Amniotic stem cell (primary cell): Measurements from ENCODE around the gene CTU1.
A peak's percentile ranks its signal among the peaks of the same experiment; 100 is the strongest.
"Not testable (repeated sequence)": the region's sequence is repeated elsewhere in the genome, so short reads cannot be mapped to it uniquely, and the experiment has no call there.

ENCODE experiments used
- DNase-seq: peaks from one replicate; lab custom pipeline; 2025; lab: John Stamatoyannopoulos, UW

CTU1 gene

DNA sequence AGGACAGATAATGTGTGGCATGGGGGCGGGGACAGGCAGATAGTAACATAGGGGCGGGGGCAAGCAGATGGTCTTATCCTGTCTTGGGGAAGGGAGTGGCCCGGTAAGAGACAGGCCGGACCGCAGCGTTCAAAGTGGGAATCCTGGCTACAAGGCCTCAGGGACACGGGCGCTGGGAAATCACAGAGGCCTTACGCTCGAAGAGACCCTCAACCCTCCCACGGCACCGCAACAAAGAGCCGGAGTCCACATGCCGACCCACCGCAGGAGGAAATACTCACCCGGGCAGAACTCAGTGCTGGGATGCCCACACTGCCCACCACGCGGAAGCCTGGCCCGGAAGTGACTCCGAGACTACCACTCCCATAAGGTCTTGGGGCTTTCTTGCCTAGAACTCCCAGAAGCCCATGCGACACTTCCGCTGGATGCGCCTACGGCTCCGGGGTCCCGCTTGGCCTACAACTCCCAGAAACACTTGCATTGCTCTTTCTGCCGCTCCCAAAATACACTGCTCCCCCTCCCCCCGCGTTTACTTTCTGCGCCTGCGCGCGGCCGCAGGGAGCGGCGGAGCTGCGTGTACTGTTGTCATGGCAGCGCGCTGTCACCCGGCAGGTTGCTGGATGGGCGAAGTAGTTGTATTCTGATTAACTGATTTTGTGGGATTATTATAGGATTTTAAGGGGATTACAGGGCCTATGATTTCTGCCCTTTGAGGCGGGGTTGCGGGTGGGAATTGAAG lies at the start of gene CTU1:
Gene CTU1, minus strand, starts transcription at position 344 of the 739 bp plus-strand sequence. CDS start 3,840 bp downstream, outside the sequence.
- peak; percentile 98 for DNase-seq

DNA sequence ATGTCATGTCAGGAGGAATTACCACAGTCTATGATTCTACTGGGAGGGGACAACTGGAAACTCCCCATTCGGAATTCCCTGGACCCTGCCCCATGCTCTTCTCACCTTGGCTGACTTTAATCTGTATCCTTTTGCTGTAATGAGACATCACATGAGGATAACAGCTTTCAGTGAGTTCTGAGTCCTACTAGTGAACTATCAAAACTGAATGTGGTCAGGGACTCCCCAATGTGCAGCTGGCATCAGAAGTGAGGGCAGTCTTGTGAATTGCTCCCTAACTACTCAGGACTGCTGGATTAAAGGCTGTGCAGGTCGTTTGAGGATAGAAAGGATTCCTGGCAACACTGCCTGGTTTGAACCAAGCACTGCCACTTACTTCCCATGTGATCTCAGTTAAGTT lies 49.1 kb upstream of the CTU1 start:
- no peak for DNase-seq

DNA sequence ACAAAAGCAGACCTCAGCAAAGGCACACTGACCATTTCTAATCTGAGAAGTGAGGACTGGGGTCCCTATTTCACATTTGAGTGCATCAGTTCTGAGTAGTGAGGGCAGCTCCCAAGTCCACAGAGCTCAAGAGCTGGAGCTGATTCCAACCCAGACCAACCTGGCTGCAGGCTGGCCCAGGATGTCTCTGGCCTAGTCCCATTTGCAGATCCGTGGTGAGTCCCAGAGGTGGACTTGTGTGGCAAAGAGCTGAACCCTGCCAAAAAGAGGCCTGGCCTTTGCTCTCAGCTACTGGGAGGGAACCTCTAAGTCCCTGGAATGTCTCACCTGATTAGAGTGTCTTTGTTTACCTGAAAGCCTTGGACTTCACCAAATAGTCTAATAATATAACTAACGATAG lies 48.5 kb upstream of the CTU1 start:
- DNase-seq = no peak

DNA sequence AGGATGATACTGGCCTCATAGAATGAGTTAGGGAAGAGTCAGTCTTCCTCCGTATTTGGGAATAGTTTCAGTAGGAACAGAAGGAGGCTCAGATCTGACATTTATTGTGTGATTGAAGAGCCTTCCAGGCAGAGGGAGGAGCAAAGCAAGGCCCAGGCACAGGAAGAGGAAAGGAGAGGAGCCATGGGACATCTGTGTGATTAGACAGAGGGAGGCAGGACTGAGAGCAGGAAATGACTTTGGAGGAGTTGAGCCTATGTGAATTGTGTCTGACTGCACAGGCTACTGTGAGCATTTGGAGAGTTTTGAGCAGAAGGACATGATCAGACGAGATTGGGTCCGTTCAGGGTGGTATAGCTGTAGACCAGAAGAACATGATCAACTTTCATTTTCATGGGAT lies 42.4 kb upstream of the CTU1 start:
- DNase-seq = no peak

DNA sequence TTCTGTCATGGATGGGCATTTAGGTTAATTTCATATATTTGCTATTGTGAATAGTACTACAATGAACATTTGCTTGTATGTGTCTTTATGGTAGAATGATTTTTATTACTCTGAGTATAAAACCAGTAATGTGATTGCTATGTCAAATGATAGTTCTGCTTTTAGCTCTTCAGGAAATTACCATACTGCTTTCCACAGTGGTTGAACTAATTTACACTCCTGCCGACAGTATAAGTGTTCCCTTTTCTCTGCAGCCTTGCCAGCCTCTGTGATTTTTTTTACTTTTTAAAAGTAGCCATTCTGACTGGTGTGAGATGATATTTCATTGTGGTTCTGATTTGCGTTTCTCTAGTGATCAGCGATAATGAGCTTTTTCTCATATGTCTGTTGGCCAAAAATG lies 40.4 kb upstream of the CTU1 start:
- DNase-seq = no peak

DNA sequence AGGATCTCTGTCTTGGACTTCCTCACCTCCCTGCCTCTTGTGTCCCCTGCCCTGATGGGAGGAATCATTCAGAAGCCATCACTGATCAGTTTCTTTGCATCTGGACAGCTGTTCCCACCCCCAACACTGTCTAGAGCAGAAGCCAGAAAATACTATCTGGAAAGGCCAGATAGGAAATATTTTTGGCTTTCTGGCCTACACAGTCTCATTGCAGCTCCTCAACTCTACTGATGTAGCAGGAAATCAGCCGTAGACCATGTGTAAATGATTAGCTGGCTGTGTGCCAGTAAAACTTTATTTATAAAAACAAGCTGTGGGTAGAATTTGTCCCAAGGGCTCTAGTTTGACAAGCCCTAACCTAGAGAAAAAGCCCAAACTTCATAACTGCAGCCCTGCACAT lies 39.5 kb upstream of the CTU1 start:
- no peak for DNase-seq

DNA sequence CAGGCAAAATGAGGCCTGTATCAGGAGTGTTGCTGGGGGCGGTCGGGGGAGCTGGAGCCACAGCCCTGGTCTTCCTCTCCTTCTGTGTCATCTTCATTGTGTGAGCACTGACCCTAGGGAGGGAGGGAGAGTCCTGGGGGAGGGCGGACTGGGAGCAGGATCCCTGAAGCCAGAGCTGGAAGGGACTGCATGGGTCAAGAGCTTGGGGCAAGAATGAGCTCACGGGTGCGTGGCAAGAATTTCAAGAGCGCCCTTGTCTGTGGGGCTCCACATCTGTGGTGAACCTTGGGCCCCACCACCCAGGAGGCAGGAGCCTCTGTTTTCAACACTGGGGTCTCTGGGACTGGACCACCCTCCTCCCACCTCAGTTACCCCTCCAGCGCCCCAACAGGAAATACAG lies 38.5 kb upstream of the CTU1 start:
- no peak for DNase-seq

DNA sequence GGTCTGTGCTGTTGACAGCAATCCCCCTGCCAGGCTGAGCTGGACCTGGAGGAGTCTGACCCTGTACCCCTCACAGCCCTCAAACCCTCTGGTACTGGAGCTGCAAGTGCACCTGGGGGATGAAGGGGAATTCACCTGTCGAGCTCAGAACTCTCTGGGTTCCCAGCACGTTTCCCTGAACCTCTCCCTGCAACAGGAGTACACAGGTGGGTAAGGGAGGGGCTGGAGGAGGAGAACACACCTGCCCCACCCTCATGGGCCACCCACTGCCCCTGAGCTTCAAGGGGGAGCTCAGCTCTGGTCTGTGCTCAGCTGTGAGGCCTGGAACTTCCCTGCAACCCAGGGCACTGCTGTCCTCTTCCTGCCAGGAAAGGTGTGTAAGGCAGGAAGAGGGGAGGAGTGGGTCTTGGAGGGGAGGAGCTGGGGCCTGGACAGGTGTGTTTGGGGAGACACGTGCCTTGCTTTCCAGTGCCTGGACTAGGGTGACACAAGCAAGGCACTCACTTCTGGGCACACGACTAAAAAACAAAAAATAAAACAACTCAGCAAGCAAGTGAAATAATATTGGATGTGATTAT lies 37.8 kb upstream of the CTU1 start:
- no peak for DNase-seq

DNA sequence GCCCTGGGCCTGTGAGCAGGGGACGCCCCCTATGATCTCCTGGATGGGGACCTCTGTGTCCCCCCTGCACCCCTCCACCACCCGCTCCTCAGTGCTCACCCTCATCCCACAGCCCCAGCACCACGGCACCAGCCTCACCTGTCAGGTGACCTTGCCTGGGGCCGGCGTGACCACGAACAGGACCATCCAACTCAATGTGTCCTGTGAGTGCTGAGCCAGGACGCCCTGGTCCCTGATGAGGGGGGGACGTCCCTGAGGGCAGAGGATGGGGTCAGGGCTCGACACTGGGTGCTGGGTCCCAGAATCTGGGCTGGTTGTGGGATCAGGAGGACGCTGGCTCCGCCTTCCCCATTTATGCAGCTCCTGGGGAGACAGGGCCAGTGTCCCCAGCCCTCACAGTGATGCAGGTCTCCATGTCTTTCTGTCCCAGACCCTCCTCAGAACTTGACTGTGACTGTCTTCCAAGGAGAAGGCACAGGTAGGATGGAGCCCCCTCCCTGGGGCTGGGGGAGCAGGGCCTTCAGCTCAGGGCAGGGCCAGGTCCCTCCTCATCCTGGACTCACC lies 36.4 kb upstream of the CTU1 start:
- no peak for DNase-seq

DNA sequence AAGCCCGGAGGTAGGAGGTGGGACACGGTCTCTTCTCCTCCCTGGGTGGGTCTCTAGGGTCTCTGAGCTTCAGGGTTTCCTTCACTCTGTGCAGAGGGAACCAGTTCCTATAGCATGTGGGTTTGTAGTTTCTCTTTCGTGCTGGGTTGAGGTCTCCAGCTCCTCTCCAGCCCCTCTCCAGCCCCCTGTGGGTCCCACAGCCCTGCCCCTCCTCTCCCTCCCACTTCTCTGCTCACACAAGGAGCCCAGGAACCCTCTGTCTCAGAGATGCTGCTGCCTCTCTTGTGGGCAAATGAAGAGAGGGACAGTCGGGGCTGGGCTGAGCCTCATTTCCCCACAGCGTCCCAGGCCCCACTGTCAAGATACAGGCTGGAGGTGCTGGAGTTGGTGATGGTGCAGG lies 35.3 kb upstream of the CTU1 start:
- no peak for DNase-seq

DNA sequence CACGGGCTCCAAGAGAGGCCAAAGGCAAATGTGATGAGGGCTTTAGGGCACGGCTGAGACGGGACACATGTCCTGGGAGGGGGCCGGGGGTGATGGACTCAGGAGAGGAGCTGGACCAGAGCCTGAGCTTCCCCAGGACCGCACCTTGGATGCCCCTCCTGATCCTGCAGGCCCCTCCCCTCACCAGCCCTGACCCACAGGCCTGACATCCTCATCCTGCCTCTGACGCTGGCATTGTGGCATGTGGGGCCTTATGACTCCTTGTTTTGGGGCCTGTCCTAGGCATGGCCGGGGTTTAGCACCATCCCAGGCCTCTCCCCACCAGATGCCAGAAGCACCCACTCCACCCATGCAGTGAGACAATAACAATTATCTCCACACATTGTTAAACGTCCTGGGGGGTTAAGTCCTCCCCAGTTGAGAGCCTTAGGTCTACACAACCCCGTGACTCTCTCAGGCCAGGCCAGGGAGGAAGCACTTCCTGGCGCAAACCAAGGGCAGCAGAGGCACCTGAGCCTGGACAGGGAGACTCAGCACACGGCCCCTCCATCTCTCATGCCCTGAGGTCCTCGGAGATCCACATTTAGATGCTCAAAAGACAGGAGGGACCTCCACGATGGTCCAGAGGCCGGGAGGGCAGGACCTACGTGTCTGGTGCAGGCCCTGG lies 34.7 kb upstream of the CTU1 start:
- not testable (repeated sequence) for DNase-seq

DNA sequence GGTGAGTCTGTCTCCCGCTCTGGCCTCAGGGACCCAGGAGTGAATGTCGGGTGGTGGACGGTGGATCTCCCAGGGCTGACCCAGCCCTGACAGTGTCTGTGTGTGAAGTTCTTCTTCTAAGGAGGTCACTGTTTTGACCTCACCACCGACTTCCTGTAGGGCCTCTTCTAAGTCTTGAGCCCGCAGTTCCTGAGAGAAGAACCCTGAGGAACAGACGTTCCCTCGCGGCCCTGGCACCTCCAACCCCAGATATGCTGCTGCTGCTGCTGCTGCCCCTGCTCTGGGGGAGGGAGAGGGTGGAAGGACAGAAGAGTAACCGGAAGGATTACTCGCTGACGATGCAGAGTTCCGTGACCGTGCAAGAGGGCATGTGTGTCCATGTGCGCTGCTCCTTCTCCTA lies 33.9 kb upstream of the CTU1 start, which contains the start of gene SIGLEC7:
Gene SIGLEC7, plus strand, starts transcription at position 183 of the 400 bp plus-strand sequence. Its CDS starts 69 bp downstream, at position 252.
- no peak for DNase-seq

DNA sequence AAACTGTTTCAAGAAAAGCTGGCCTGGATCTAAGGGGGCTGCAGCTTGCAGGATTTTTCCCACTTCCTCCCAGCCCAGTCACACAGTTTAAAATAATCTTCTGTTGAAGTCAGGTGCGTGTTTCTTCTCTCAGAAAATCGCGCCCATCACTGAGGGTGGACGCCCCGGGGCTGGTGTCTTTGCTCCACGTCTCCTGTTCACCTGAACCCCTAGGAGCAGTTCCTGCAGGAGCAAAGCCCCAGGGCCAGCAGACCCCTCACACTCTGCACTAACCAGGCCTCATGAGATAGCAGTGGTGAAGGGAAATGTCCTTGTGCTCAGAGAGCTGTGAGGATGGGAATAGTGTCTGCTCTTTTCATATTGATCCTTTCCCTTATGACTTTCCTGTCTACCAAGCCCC lies 33.0 kb upstream of the CTU1 start:
- no peak for DNase-seq

DNA sequence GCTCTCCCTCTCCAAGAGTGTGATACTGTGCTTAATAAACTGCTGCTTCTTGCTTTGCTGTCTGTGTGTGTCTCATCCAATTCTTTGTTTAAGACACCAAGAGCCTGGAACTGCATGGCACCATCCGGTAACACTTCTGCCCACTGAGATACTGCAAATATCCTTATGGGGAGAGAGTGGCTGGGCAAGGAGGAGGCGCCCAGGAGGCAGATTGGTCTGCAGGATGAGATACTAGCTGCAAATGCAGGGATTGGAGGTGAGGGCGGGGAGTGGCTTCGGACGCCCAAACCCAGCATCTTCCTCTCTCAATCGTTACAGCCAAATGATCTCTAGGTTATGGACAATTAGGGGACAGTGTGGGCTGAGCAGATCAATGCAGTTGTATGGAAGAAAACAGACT lies 32.2 kb upstream of the CTU1 start:
- DNase-seq = no peak

DNA sequence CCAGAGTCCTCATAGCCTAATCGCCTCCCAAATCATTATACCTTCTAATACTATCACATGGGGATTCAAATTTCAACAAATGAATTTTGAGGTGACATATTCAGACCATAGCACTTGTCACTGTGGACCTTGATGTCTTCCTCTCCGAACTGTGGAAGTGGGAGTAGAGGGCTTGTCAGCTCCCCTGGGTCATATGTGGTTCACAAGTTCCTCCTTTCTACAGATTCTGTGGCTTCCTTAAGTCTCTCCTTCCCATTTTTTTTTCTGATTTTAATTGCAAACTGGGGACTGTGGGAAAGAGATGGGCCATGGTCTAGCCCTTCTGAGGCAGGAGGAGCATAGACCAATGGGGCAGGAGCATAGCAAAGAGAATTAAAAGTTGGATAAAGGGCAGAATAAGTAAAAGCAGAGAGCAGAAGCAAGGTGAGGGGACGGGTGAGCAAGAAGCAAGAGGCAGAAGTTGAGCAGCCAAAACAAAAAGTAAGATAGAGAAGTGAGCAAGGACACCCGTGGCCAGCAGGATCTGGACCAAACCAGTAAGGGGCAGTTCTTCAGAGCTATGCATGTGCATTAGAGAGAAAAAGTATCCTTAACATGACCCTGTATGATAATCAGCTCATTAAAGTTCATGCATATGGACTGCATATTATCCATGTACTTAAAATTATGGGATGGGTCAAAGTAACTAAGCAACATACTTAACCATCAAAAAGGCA lies 31.2 kb upstream of the CTU1 start:
- no peak for DNase-seq

DNA sequence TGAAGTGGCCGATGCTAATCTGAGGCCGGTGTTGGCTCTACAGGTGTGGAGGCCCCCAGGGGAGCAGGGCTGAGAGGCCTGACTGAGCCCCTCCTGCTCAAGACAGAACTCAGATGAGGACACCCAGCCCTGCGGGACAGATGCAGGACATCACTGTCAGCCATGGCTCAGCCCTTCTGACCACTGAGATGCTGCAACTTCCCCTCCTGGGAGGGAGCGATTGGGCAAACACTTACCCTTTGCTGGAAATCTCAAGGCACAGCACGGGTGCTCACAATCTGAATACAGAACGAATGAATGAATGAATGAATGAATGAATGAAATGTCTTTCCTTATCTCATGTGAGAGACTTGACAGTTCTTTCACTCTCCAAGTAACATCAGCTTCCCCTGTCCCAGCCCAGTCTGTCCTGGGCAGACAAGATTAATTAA lies 30.4 kb upstream of the CTU1 start:
- no peak for DNase-seq

DNA sequence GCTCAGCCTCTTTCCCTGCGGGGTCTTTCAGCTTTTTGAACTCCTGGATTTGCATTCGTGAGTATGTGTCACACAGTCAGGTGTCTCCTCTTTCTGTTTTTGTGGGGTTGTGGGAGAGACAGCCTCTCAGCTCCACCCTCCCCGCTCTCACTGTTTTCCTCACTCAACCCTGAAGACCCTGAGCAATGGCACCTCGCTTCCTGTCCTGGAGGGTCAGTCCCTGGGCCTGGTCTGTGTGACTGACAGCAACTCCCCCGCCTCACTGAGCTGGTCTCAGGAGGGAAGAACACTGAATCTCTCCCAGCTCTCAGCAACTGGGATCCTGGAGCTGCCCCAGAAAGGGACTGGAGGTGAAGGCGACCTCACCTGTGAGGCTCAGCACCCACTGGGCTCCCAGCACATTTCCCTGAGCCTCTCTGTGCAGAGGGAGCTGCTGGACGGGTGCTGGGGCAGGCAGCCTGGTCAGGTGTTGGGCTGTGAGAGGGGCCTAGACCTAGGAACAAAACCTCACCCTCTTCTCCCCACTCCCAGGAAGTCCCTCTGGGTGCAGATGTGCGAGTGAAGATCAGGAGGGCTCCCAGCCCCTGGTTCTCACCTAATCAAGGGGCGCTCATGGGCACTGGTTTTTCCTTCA lies 29.7 kb upstream of the CTU1 start:
- no peak for DNase-seq

DNA sequence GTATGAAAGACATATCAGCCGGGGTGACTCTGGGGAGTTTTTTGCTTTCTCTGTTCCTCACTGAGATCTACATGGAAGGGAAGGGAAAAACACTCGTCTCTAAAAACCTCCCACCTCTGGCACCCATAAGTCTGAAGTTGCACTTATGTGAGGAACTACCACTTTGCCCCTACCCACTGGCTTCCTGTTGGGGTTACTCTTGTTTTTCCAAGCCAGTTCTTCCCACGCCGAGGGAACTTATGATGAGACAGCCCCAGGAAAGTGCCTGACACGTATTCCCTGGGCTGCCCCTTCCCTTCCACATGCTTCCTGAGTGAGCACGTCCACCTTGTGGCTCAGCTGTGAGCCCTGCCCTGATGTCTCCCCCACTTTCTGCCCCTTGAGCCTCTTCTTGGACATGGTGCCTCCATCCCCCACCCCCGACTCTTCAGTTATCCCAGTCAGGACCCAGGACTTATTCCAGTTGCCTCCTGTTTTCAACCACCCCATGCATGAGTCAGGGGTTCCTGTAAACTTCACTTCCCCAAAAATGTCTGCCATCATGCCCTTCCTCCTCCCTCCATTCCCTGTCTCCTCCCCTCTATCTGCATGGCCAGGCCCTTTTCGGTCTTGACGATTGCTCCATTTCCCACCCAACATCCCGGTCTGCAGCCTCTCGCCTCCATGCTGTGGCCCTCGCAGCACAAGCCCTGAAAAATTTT lies 28.8 kb upstream of the CTU1 start:
- no peak for DNase-seq

DNA sequence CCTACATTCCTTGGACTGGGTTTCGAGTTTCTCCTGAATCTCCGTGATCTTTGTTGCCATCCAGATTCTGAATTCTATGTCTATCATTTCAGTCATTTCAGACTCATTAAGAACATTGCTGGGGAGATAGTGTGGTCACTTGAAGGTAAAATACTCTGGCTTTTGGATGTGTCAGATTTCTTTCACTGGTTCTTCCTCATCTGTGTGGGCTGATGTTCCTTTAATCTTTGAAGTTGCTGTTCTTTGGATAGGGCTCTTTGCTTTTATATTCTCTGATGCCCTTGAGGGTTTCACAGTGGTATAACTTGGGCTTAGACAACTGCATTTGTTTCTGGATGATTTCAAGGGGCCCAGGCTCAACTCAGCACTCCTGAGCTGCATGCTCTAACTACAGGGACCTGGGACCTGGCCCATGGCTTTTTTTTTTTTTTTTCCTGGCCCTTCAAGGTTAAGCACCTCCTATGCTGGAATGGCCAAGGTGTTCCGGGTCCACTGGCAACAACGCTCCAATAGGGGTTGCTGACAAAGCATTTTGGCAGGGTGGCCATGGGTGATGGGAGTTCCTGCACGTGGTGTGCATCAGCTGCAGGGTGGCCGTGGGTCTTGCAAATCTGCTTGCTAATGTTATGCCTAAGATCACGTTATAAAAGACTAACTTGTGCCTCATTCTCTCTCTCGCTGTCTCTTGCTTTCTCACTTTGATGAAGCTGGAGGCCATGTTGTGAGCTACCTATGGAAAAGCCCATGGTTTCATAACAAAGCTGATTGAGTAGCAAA lies 28.0 kb upstream of the CTU1 start:
- no peak for DNase-seq

DNA sequence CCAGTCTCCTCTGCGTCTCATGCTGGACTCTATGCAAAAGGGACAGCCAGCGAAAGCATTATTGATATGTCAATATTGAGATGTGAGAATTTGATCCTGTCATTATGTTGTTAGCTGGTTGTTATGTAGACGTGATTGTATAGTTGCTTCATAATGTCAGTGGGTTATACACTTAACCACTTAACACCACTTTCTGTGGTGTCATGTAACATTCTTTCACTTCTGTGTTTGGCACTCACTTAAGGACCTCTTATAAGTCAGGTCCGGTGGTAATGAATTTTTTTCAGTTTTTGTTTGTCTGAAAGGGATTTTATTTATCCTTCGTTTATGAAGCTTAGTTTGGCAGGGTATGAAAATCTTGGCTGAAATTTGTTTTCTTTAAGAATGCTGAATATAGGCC lies 26.8 kb upstream of the CTU1 start:
- DNase-seq = no peak
